ENCODE results near the gene ADAMTS19. TPM values are rescaled to one million over a fixed set of nuclear protein-coding genes. Genes with fewer than 3 reads are reported as not detected.

Gene ADAMTS19
- total RNA-seq, 1 experiment from 2014 or later: 20.3 TPM

- Histone ChIP-seq H3K56ac (ENCODE audit: insufficient read length, low read depth, low read length) (no peak overlapping the region), H2AFZ (ENCODE audit: low read length) (no peak overlapping the region), H3K18ac (ENCODE audit: insufficient read length, low read depth, low read length) (no peak overlapping the region), H4K5ac (ENCODE audit: insufficient read length, low read depth, low read length) (no peak overlapping the region), H3K23ac (ENCODE audit: insufficient read length, low read depth, low read length) (no peak overlapping the region), H3K4me2 (ENCODE audit: insufficient read depth, insufficient read length, low read length) (no peak overlapping the region), H3K14ac (ENCODE audit: insufficient read depth, low read length) (no peak overlapping the region), H4K91ac (ENCODE audit: insufficient read length, low read depth, low read length) (no peak overlapping the region), H3K27me3 (ENCODE audit: insufficient read depth, low read length) (no peaks in the 10 kb centered on the region), H2BK120ac (ENCODE audit: low read depth, low read length, poor library complexity, severe bottlenecking) (no peak overlapping the region), H2BK12ac (ENCODE audit: insufficient read length, low read depth, low read length) (no peak overlapping the region), H4K20me1 (ENCODE audit: control insufficient read depth, insufficient read depth, insufficient read length) (no peaks in the 10 kb centered on the region), H3K4me1 (ENCODE audit: insufficient read depth, low read length) (no peaks in the 10 kb centered on the region), H2AK5ac (ENCODE audit: insufficient read length, low read length) (no peak overlapping the region), H3K79me1 (ENCODE audit: insufficient read depth, low read depth, low read length, poor library complexity, severe bottlenecking) (peaks cover 2% of the 10 kb centered on the region), H2BK20ac (ENCODE audit: low read depth, low read length, poor library complexity, severe bottlenecking) (no peak overlapping the region), H3K79me2 (ENCODE audit: insufficient read depth, low read length) (no peaks in the 10 kb centered on the region; the same call in 1 of the 2 replicates), H3K9ac (ENCODE audit: extremely low read depth, insufficient read length, low read length) (no peak overlapping the region), H3K27ac (ENCODE audit: insufficient read length, low read depth, low read length) (no peak overlapping the region), H3T11ph (ENCODE audit: low read length) (no peak overlapping the region), H3K4ac (ENCODE audit: low read depth, low read length) (no peak overlapping the region), H3K23me2 (ENCODE audit: insufficient read length, low read depth, low read length, poor library complexity, severe bottlenecking) (no peaks in the 10 kb centered on the region), H2BK15ac (ENCODE audit: low read depth, low read length) (no peak overlapping the region), H3K9me3 (ENCODE audit: control insufficient read depth, low read depth, low read length) (no peaks in the 10 kb centered on the region), H4K8ac (replicated peaks; ENCODE audit: insufficient read length, low read depth, low read length) (no peak overlapping the region), H2BK5ac (ENCODE audit: insufficient read length, low read length) (no peak overlapping the region)
- no peak for DNase-seq
- H3K9me3 Mint-ChIP-seq: no peaks in the 10 kb centered on the region
- TF ChIP-seq CTCF (conservative IDR thresholded peaks at IDR 0.05): no peak
- no peaks in the 10 kb centered on the region; a peak in 1 of 7 replicates for H3K36me3 Mint-ChIP-seq (ENCODE audit: insufficient read depth in 1 of 3, low read depth in 3 of 3)
- H3K27ac Mint-ChIP-seq: no peak overlapping the region
- no peaks in the 10 kb centered on the region for H3K27me3 Mint-ChIP-seq (ENCODE audit: low read depth)
- no peaks in the 10 kb centered on the region for H3K4me1 Mint-ChIP-seq
- no CpG with 5 or more reads among the region's 3 CpGs for WGBS (ENCODE audit: extremely low coverage, insufficient read length, low lambda C conversion rate)
- no peak overlapping the region for H3K4me3 Mint-ChIP-seq
Observed at GRCh38 chr5:129500101-129500500, 40.0 kb downstream of the ADAMTS19 start.
